SK-N-SH (cell line): ENCODE measurements around the gene PIN1. TPM values are rescaled to one million over a fixed set of nuclear protein-coding genes. Genes with fewer than 3 reads are reported as not detected.

Experiments used
- CTCF ChIA-PET: fragments of 300-600, 350-600 bp; formaldehyde crosslinking; extraction: SDS; loops from one replicate; lab custom pipeline; 2021; lab: Yijun Ruan, JAX
- POLR2A ChIA-PET: fragments of 350-600 bp; sonication (Branson Sonifier 250); formaldehyde crosslinking; extraction: SDS; loops from one replicate; lab custom pipeline; 2020; ENCODE audit warnings: antibody characterized with exemption, inconsistent platforms; lab: Yijun Ruan, JAX
- DNase-seq: peaks from one replicate; pipeline ENCODE4 v3.0.0; 2012
- H2AFZ ChIP-seq: fragments of 200-600 bp; sonication (generic); 2 replicates; pipeline ENCODE4 v1.8.1; 2016; ENCODE audit warnings: antibody characterized with exemption, mild to moderate bottlenecking, low read depth
- H3F3A ChIP-seq: fragments of 200-600 bp; sonication (generic); replicated peaks from 2 replicates; pipeline ENCODE3; 2016; ENCODE audit warnings: antibody characterized with exemption, mild to moderate bottlenecking; ENCODE audit not compliant: insufficient read depth
- H3K27ac ChIP-seq, 2 experiments: fragments of 200-500 bp in 1 of 2; fragments of 200-600 bp in 1 of 2; sonication (Bioruptor generic) in 1 of 2; sonication (generic), shearing (Covaris generic) in 1 of 2; 2 replicates each; pipeline versions ENCODE4 v1.5.1 to v1.6.1; 2014 to 2016; ENCODE audit warnings: low read depth in 2 of 2, inconsistent platforms in 1 of 2, low read length in 1 of 2, mild to moderate bottlenecking in 1 of 2, mixed read lengths in 1 of 2
- H3K27me3 ChIP-seq: fragments of 200-600 bp; sonication (generic), shearing (Covaris generic); 2 replicates; pipeline ENCODE4 v1.6.1; 2016; ENCODE audit warnings: mixed run types; ENCODE audit not compliant: insufficient read depth
- H3K36me3 ChIP-seq, 2 experiments: fragments of 200-500 bp in 1 of 2; fragments of 200-600 bp in 1 of 2; sonication (Bioruptor generic) in 1 of 2; sonication (generic) in 1 of 2; replicated peaks in 1 of 2; 2 replicates each; pipeline versions ENCODE3 to v1.5.1; 2014 to 2016; ENCODE audit warnings: low read length in 1 of 2, mild to moderate bottlenecking in 1 of 2; ENCODE audit not compliant: insufficient read depth in 2 of 2, control insufficient read depth in 1 of 2
- H3K4me1 ChIP-seq, 2 experiments: fragments of 200-500 bp in 1 of 2; fragments of 200-600 bp in 1 of 2; sonication (Bioruptor generic) in 1 of 2; sonication (generic), shearing (Covaris generic) in 1 of 2; 2 replicates each; pipeline versions ENCODE4 v1.5.1 to v1.6.1; 2014 to 2016; ENCODE audit warnings: low read depth in 1 of 2, low read length in 1 of 2, mixed run types in 1 of 2; ENCODE audit not compliant: insufficient read depth in 2 of 2, control insufficient read depth in 1 of 2
- H3K4me2 ChIP-seq: fragments of 200-600 bp; sonication (generic), shearing (Covaris generic); 2 replicates; pipeline ENCODE4 v1.6.1; 2017; ENCODE audit warnings: mixed run types
- H3K4me3 ChIP-seq, 2 experiments: fragments of 200-500 bp in 1 of 2; fragments of 200-600 bp in 1 of 2; sonication (Bioruptor generic) in 1 of 2; sonication (generic), shearing (Covaris generic) in 1 of 2; 2 replicates each; pipeline versions ENCODE4 v1.5.1 to v1.8.1; 2014 to 2016; ENCODE audit warnings: low read depth in 2 of 2, inconsistent platforms in 1 of 2, low read length in 1 of 2, mild to moderate bottlenecking in 1 of 2, mixed read lengths in 1 of 2, moderate library complexity in 1 of 2
- H3K79me2 ChIP-seq: fragments of 200-600 bp; sonication (generic); 2 replicates; pipeline ENCODE4 v1.8.1; 2017; ENCODE audit warnings: mild to moderate bottlenecking; ENCODE audit not compliant: insufficient read depth
- H3K9ac ChIP-seq: fragments of 200-600 bp; sonication (generic); 2 replicates; pipeline ENCODE4 v1.6.1; 2017; ENCODE audit warnings: mixed run types
- H3K9me2 ChIP-seq: fragments of 200-600 bp; sonication (generic); 2 replicates; pipeline ENCODE4 v1.6.1; 2017; ENCODE audit warnings: mixed run types
- H3K9me3 ChIP-seq: fragments of 200-600 bp; sonication (generic); 2 replicates; pipeline ENCODE4 v1.6.1; 2017; ENCODE audit warnings: mixed run types, mild to moderate bottlenecking, moderate library complexity
- H4K20me1 ChIP-seq: fragments of 200-600 bp; sonication (generic); 2 replicates; pipeline ENCODE4 v1.6.1; 2017; ENCODE audit warnings: mild to moderate bottlenecking, mixed run types; ENCODE audit not compliant: insufficient read depth
- CHD2 ChIP-seq: fragments of 150-350 bp; IDR thresholded peaks from 2 replicates; pipeline ENCODE4 v1.6.1; 2018; ENCODE audit warnings: low read length; ENCODE audit not compliant: partially characterized antibody
- ELF1 ChIP-seq: IDR thresholded peaks from 2 replicates; pipeline ENCODE4 v1.4.0; 2012
- EP300 ChIP-seq, 2 experiments: IDR thresholded peaks; 2 replicates each; pipeline versions ENCODE4 v1.4.0 to v1.6.1; 2012; ENCODE audit warnings: borderline replicate concordance in 1 of 2, low read depth in 1 of 2, low read length in 1 of 2
- FOSL2 ChIP-seq: IDR thresholded peaks from 2 replicates; pipeline ENCODE4 v1.4.0; 2012; ENCODE audit warnings: low read depth, mild to moderate bottlenecking, moderate library complexity, borderline replicate concordance
- GABPA ChIP-seq: IDR thresholded peaks from 2 replicates; pipeline ENCODE4 v1.4.0; 2012; ENCODE audit warnings: low read depth, mild to moderate bottlenecking
- MEF2A ChIP-seq: IDR thresholded peaks from 2 replicates; pipeline ENCODE4 v1.4.0; 2012; ENCODE audit warnings: low read depth, borderline replicate concordance
- NFIC ChIP-seq: IDR thresholded peaks from 2 replicates; pipeline ENCODE4 v1.4.0; 2012; ENCODE audit warnings: borderline replicate concordance
- NRF1 ChIP-seq: IDR thresholded peaks from 2 replicates; pipeline ENCODE4 v1.6.1; 2012; ENCODE audit warnings: low read depth, mild to moderate bottlenecking, low read length
- POLR2AphosphoS5 ChIP-seq: IDR thresholded peaks from 2 replicates; pipeline ENCODE4 v1.6.1; 2012; ENCODE audit warnings: low read depth, low read length
- RAD21 ChIP-seq: IDR thresholded peaks from 2 replicates; pipeline ENCODE4 v1.6.1; 2012; ENCODE audit warnings: mild to moderate bottlenecking, low read length
- RCOR1 ChIP-seq: fragments of 150-350 bp; IDR thresholded peaks from 2 replicates; pipeline ENCODE4 v1.6.1; 2017; ENCODE audit warnings: antibody characterized with exemption, low read length
- RFX5 ChIP-seq: IDR thresholded peaks from 2 replicates; pipeline ENCODE4 v1.6.1; 2012; ENCODE audit warnings: mild to moderate bottlenecking, improper control_type of control experiment, low read length
- RXRA ChIP-seq: IDR thresholded peaks from 2 replicates; pipeline ENCODE4 v1.4.0; 2012; ENCODE audit warnings: low read depth, mild to moderate bottlenecking, borderline replicate concordance
- SIN3A ChIP-seq: IDR thresholded peaks from 2 replicates; pipeline ENCODE4 v1.6.1; 2012; ENCODE audit warnings: low read depth, mild to moderate bottlenecking, low read length, moderate library complexity, borderline replicate concordance
- TAF1 ChIP-seq: IDR thresholded peaks from 2 replicates; pipeline ENCODE4 v1.6.1; 2012; ENCODE audit warnings: low read depth, mild to moderate bottlenecking, low read length, moderate library complexity, borderline replicate concordance
- TCF12 ChIP-seq: IDR thresholded peaks from 2 replicates; pipeline ENCODE4 v1.4.0; 2012
- TEAD4 ChIP-seq: IDR thresholded peaks from 2 replicates; pipeline ENCODE4 v1.4.0; 2012; ENCODE audit warnings: mild to moderate bottlenecking, borderline replicate concordance; ENCODE audit not compliant: insufficient read depth
- YY1 ChIP-seq: IDR thresholded peaks from 2 replicates; pipeline ENCODE4 v1.4.0; 2012; ENCODE audit warnings: low read depth, mild to moderate bottlenecking
- WGBS: methylation state at CpG from one replicate; pipeline ENCODE4 v1.1.6; 2017; ENCODE audit warnings: low lambda C conversion rate; 5-methylcytosine and 5-hydroxymethylcytosine counted together
- polyA plus RNA-seq, 3 experiments: library from polyadenylated mRNA; depleted of rRNA; stranded (reverse); fragments of >200 nt; gene quantifications; 2 replicates each; pipeline ENCODE4 v1.2.3, GENCODE V29; 2012
- TF ChIP-seq, protein P1 (sequence below): IDR thresholded peaks from 2 replicates; pipeline ENCODE4 v1.6.1; 2012; ENCODE audit warnings: mild to moderate bottlenecking, low read depth, low read length, moderate library complexity
- TF ChIP-seq, protein P2 (sequence below): IDR thresholded peaks from 2 replicates; pipeline ENCODE4 v1.4.0; 2012; ENCODE audit warnings: low read depth
- TF ChIP-seq, protein P3 (sequence below): IDR thresholded peaks from 2 replicates; pipeline ENCODE4; 2012
- TF ChIP-seq, protein P4 (sequence below): fragments of 150-350 bp; IDR thresholded peaks from 2 replicates; pipeline ENCODE4 v1.6.1; 2016; ENCODE audit warnings: mild to moderate bottlenecking, low read depth, low read length
- TF ChIP-seq, protein P5 (sequence below): IDR thresholded peaks from 2 replicates; pipeline ENCODE4 v1.4.0; 2012; ENCODE audit warnings: low read depth, borderline replicate concordance

PIN1 gene
- 148 and 152 TPM in 2 replicates for polyA plus RNA-seq (2012; rRNA removed)
- polyA plus RNA-seq (2012; cell fraction: cytosol; rRNA removed), result 77.6 and 127 TPM in 2 replicates
- 92.6 and 93.4 TPM in 2 replicates for polyA plus RNA-seq (2012; cell fraction: nucleus; rRNA removed)

DNA sequence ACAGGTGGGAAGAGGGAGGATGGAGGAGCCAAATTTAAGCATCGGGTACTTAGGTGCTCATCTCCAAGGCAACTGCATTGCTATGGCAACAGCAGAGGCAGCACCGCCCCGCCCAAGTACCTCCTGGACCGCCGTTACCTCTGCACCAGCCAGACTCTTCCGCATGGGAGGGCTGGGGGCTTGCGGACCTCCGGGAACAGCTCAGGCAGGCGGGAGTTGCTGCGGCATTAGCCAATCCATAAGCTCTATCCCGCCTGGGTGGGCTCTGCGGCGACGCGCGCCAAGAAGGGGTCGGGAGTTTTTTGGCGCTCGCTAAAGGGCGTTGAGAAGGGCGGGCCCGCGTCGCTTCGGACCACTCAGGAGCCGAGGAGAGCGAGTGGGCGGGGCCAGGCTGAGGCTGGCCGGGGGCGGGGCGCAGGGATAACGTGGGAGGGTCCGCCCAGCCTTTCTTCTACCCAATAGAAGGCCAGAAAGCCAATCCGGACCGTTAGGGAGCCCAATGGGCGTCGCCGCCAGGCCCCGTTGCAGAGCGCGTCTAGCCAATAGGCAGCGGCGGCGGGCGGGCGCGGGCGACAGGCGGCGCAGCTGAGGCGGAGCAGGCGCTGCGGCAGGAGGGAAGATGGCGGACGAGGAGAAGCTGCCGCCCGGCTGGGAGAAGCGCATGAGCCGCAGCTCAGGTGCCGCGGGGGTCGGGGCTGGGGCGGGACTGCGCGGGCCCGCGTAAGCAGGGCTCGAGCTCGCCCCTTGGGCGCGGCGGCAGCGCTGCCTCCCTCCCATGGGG, at the start of gene PIN1:
TSS of gene PIN1 (plus strand) at position 593 of the 781 bp plus-strand sequence. CDS start at position 620, 27 bp downstream.
- H2AFZ ChIP-seq, result no peak within 1 kb of the TSS
- peaks cover 65% of the 10 kb centered on the region for H3K79me2 ChIP-seq
- no peaks in the 10 kb centered on the region for H3K27me3 ChIP-seq
- H3K27ac ChIP-seq, result peak within 1 kb of the TSS; percentile 34 to 61; a peak in 3 of 4 replicates
- H3K4me2 ChIP-seq, result peak within 1 kb of the TSS; percentile 98
- H3K4me3 ChIP-seq, result peak within 1 kb of the TSS; percentile 73 to 80
- WGBS, result under 1% methylated on average over 15 of the region's 73 CpGs
- no peaks in the 10 kb centered on the region for H3K9me2 ChIP-seq
- peak within 1 kb of the TSS; percentile 79 for H3K9ac ChIP-seq
- H4K20me1 ChIP-seq, result peaks cover 8% of the 10 kb centered on the region; the same call in 1 of the 2 replicates
- H3K36me3 ChIP-seq, result peaks cover 10 to 36% of the 10 kb centered on the region in 2 experiments
- ChIA-PET POLR2A (interaction anchor here (0.6 kb wide), 1 partner anchor 18 kb away, joined by 3 read pairs; no protein-coding TSS in a partner anchor), CTCF (interaction anchor here (0.8 to 1.4 kb wide), 3 partner anchors 11 to 81 kb away, joined by 3 to 5 read pairs (median 3); no protein-coding TSS in a partner anchor)
- DNase-seq, result peak; percentile 98
- H3F3A ChIP-seq, result peaks cover 21% of the 10 kb centered on the region
- peaks cover 0 to 17% of the 10 kb centered on the region in 2 experiments; a peak in 1 of 4 replicates for H3K4me1 ChIP-seq
- H3K9me3 ChIP-seq, result no peaks in the 10 kb centered on the region
- TF ChIP-seq, protein P1, sequence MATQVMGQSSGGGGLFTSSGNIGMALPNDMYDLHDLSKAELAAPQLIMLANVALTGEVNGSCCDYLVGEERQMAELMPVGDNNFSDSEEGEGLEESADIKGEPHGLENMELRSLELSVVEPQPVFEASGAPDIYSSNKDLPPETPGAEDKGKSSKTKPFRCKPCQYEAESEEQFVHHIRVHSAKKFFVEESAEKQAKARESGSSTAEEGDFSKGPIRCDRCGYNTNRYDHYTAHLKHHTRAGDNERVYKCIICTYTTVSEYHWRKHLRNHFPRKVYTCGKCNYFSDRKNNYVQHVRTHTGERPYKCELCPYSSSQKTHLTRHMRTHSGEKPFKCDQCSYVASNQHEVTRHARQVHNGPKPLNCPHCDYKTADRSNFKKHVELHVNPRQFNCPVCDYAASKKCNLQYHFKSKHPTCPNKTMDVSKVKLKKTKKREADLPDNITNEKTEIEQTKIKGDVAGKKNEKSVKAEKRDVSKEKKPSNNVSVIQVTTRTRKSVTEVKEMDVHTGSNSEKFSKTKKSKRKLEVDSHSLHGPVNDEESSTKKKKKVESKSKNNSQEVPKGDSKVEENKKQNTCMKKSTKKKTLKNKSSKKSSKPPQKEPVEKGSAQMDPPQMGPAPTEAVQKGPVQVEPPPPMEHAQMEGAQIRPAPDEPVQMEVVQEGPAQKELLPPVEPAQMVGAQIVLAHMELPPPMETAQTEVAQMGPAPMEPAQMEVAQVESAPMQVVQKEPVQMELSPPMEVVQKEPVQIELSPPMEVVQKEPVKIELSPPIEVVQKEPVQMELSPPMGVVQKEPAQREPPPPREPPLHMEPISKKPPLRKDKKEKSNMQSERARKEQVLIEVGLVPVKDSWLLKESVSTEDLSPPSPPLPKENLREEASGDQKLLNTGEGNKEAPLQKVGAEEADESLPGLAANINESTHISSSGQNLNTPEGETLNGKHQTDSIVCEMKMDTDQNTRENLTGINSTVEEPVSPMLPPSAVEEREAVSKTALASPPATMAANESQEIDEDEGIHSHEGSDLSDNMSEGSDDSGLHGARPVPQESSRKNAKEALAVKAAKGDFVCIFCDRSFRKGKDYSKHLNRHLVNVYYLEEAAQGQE, result no peak
- TF ChIP-seq RCOR1, result peak; percentile 60; the same call in 1 of the 2 replicates
- no peak for TF ChIP-seq FOSL2
- TF ChIP-seq, protein P2, sequence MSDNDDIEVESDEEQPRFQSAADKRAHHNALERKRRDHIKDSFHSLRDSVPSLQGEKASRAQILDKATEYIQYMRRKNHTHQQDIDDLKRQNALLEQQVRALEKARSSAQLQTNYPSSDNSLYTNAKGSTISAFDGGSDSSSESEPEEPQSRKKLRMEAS, result no peak; the same call in 1 of the 2 replicates
- TF ChIP-seq, protein P3, sequence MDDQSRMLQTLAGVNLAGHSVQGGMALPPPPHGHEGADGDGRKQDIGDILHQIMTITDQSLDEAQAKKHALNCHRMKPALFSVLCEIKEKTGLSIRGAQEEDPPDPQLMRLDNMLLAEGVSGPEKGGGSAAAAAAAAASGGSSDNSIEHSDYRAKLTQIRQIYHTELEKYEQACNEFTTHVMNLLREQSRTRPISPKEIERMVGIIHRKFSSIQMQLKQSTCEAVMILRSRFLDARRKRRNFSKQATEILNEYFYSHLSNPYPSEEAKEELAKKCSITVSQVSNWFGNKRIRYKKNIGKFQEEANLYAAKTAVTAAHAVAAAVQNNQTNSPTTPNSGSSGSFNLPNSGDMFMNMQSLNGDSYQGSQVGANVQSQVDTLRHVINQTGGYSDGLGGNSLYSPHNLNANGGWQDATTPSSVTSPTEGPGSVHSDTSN, result peak; percentile 87
- peak; percentile 78 for TF ChIP-seq RFX5
- no peak for TF ChIP-seq RXRA
- TF ChIP-seq GABPA, result peak; percentile 49
- TF ChIP-seq NRF1, result peak; percentile 31; the same call in 1 of the 2 replicates
- peak; percentile 90 for TF ChIP-seq YY1
- peak; percentile 56 for TF ChIP-seq POLR2AphosphoS5
- TF ChIP-seq TCF12, result no peak
- no peak for TF ChIP-seq MEF2A
- TF ChIP-seq CHD2, result peak; percentile 59
- no peak for TF ChIP-seq EP300 (IDR thresholded peaks at IDR 0.05; ENCODE audit: borderline replicate concordance in 1 of 2, low read depth in 1 of 2, low read length in 1 of 2)
- TF ChIP-seq TAF1, result peak; percentile 86
- TF ChIP-seq, protein P4, sequence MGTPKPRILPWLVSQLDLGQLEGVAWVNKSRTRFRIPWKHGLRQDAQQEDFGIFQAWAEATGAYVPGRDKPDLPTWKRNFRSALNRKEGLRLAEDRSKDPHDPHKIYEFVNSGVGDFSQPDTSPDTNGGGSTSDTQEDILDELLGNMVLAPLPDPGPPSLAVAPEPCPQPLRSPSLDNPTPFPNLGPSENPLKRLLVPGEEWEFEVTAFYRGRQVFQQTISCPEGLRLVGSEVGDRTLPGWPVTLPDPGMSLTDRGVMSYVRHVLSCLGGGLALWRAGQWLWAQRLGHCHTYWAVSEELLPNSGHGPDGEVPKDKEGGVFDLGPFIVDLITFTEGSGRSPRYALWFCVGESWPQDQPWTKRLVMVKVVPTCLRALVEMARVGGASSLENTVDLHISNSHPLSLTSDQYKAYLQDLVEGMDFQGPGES, result peak; percentile 79
- peak; percentile 6; the same call in 1 of the 2 replicates for TF ChIP-seq ELF1
- 0 out of 2 replicates have a peak, but pooled peaks have one; percentile 53 for TF ChIP-seq SIN3A
- no peak for TF ChIP-seq TEAD4
- no peak for TF ChIP-seq RAD21
- TF ChIP-seq, protein P5, sequence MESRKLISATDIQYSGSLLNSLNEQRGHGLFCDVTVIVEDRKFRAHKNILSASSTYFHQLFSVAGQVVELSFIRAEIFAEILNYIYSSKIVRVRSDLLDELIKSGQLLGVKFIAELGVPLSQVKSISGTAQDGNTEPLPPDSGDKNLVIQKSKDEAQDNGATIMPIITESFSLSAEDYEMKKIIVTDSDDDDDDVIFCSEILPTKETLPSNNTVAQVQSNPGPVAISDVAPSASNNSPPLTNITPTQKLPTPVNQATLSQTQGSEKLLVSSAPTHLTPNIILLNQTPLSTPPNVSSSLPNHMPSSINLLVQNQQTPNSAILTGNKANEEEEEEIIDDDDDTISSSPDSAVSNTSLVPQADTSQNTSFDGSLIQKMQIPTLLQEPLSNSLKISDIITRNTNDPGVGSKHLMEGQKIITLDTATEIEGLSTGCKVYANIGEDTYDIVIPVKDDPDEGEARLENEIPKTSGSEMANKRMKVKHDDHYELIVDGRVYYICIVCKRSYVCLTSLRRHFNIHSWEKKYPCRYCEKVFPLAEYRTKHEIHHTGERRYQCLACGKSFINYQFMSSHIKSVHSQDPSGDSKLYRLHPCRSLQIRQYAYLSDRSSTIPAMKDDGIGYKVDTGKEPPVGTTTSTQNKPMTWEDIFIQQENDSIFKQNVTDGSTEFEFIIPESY, result no peak
- TF ChIP-seq NFIC, result no peak
